GM21367 (cell line): ENCODE results near the gene ZNF554.
"Not testable (repeated sequence)": the region's sequence is repeated elsewhere in the genome, so short reads cannot be mapped to it uniquely, and the experiment has no call there.

Source experiments
- ATAC-seq: cut with Tn5 transposase; IDR thresholded peaks from one replicate; pipeline ENCODE4 v1.9.1; 2021; ENCODE audit not compliant: unreplicated experiment

The ZNF554 gene

DNA sequence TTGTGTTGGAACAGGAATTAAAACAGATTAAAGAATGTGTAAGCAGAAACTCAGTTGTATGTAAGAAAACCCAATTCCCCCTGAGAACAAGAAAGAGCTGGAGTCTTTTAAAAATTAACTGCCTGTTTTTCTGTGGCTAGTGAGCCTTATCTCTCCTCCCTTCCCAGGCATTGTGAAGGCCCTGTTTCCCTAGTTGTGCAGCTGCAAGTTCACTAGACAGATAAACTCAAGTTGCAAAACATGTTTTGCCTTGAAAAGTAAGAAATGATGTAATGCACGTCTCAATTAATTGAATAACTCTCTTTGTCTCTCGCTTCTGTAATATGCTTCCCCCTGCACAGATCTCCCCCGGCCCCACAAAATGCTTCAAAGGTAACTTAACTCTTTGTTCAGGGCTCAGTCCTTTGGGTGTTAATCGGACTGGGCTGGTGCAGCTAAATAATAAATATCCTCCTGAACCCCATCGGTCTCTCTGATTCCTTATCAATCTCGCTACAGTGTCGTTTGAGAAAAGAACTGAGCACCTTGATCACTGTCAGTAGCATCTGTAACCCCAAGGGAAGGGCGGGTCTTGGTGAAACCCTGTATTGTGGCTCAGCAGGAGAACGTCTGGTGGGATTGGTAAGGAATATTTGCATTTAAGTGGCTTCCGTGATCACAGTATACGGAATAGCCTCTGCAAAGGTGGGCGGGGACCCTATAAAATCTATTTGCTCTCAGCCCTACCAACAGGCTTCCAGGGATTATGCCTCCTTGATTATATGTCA, 45.8 kb downstream of the ZNF554 start:
- no peak for ATAC-seq

DNA sequence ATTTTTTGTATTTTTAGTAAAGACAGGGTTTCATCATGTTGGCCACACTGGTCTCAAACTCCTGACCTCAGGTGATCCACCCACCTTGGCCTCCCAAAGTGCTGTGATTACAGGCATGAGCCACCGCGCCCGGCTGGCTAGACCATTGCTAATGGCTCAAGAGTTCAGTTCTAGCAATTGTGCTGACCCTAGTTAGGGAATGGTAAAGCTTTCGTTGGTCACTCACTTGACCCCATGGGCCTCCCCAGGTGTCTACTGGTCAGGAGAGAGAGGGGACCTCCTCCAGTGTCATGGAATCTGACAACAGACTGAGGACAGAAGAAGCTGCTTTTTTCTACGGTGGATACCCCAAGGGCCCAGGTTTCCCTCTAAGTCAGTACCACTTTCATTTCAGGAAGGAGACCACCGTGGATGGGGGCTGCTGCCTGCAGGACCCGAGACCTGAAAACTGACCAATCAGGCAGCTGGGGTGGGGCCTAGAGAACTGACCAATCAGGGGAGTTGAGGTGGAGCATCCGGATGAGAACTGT, 46.9 kb downstream of the ZNF554 start:
- no peak for ATAC-seq

DNA sequence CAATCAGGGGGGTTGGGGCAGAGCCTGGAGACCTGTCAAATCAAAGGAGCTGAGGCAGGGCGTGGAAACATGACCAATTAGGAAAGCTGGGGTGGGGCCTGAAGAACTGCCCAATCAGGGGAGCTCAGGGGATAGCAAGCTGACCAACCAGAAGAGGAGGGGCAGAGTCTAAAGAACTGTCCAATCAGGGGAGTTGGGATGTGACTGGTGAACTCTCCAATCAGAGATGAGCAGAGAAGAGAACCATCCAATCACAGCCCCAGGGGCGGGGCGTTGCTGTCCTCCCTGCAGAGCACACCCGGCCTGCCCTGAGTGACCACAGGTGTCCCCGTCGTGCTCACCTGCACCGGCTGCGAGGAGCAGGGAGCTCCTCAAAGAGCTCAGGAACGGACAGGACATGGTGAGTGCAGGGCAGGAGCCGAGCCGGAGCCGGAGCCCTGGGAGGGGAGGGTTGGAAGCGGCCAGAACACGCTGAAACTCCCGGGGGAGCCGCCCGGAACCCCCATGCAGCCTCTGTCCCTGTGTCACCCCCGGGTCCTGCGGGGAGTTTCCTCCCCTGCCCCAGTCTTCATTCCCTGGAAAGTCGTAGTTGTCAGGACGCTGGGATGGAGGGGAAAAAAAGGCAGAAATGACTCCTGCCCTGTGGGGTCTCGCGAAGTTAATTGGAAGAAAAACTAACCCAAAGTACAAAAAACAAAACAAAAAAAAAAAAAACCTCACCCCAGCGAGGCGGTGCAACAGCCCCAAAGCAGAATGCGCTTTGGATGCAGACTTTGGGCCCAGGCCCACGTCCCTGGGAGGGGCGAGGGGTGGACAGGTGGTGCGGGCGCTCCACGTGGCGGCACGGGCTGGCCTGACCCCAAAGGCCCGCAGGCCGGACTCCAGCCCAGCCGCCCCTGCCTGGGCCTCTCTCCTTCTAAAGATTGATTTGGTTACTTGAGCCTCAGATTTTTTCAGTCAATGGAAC, 47.6 kb downstream of the ZNF554 start, which contains the start of gene ZNF556:
Gene ZNF556, plus strand, starts transcription at position 311 of the 967 bp plus-strand sequence. Its CDS starts 87 bp downstream, at position 398.
- ATAC-seq, result no peak

DNA sequence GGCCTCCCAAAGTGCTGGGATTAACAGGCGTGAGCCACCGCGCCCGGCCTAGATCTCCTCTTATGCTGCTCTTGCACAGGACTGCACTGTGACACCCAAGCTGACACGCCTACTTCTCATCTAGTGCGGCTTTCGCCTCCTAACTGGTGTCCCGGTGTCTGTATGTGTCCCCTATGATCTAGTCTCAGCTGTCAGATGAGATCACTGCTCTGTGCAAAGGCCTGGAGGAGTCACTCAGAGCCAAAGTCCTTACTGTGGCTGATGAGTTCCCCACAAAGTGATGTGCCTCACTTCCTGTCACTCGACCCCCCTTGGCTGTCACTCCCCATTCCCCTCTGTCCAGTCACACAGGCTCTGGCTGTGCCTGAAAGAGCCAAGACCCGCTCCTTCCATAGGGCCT, 50.0 kb downstream of the ZNF554 start:
- no peak for ATAC-seq

DNA sequence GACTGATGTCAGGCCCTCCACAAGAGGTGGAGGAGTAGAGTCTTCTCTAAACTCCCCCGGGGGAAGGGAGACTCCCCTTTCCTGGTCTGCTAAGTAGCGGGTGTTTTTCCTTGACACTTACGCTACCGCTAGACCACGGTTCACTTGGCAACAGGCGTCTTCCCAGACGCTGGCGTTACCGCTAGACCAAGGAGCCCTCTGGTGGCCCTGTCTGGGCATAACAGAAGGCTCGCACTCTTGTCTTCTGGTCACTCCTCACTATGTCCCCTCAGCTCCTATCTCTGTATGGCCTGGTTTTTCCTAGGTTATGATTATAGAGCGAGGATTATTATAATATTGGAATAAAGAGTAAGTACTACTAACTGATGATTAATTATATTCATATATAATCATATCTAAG, 52.5 kb downstream of the ZNF554 start:
- not testable (repeated sequence) for ATAC-seq

DNA sequence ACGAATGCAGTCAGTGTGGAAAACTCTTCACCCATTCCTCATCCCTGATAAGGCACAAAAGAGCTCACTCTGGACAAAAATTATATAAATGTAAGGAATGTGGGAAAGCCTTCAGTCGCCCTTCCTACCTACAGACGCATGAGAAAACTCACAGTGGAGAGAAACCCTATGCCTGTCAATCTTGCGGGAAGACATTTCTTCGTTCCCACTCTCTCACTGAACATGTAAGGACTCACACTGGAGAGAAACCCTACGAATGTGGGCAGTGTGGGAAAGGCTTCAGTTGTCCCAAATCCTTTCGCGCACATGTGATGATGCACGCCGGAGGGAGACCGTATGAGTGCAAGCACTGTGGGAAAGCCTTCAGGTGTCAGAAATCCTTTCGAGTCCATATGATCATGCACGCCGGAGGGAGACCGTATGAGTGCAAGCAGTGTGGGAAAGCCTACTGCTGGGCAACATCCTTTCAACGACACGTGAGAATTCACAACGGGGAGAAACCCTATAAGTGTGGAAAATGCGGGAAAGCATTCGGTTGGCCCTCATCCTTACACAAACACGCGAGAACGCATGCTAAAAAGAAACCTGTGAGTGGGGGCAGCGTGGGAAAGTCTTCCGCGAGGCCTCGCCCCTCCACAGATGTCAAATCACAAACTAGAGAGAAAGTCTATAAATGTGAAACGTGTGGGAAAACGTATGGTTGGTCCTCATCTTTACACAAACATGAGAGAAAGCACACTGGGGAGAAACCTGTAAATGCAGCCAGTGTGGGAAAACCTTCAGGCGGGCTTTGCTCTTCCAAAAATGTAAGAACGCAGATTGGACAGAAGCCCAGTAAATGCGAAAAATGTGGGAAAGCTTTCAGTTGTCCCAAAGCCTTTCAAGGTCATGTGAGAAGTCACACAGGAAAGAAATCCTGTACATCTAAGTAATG, 58.0 kb downstream of the ZNF554 start:
- no peak for ATAC-seq

DNA sequence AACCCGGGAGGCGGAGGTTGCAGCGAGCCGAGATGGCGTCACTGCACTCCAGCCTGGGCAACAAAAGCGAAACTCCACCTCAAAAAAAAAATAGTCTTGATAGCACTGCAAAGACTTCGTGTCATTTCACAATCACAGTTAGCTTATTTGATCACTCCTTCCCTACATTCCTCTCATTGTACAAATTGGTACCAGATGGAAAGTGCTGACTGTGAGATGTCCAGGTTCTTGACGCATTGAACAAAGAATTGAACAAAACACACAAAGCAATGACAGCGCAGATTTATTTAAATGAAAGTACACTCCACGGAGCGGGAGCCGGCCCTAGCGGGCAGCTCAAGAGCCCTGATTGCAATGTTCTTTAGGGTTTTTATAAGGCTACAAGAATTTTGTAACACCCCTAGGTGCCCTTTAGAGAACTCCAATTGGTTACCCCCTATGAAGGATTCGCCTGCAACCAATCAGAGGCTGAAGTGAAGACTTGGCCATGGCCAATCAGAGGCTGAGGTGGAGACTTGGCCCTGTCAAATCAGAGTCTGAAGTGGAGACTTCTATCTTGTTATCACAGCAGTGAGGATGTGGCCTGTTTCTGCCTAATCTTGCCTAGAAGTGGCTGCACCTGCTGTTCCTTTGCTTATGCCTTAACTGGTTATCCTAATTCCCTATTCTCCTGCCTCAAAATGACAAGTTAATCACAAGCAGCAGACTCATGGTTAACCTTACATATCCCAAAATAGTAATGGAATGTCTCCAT, 64.2 kb downstream of the ZNF554 start:
- no peak for ATAC-seq

DNA sequence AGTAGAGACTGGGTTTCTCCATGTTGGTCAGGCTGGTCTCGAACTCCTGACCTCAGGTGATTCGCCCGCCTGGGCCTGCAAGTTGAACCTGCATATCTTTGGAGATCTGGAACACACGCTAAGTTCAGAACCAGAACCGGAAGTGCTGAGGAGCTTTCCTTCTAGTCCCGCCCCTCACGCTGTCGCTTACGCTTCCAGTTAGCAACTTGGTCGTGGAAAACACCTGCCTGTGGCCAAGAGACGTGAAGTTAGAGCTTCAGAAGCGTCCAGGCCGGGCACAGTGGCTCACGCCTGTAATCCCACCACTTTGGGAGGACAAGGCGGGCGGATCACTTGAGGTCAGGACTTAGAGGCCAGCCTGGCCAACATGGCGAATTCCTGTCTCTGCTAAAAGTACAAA, 66.1 kb downstream of the ZNF554 start:
- no peak for ATAC-seq
